IMR-90 (cell line): ENCODE results near the gene FXYD5. TPM values are rescaled to one million over a fixed set of nuclear protein-coding genes. Genes with fewer than 3 reads are reported as not detected.

ENCODE experiments used
- ATAC-seq: fragments of 200-7000 bp; cut with Tn5 transposase; 2 replicates; pipeline ENCODE4 v1.9.1; 2020; ENCODE audit warnings: low read depth, mild to moderate bottlenecking, moderate library complexity
- BruUV-seq: library from RNA; stranded (reverse); fragments of 400-500 nt; replicated peaks from 2 replicates; lab custom pipeline; 2021; lab: Mats Ljungman, UMichigan
- CTCF ChIA-PET: fragments of 300-600 bp; formaldehyde crosslinking; extraction: SDS; loops from one replicate; lab custom pipeline; 2021; ENCODE audit warnings: antibody characterized with exemption; lab: Yijun Ruan, JAX
- POLR2A ChIA-PET: fragments of 300-600 bp; sonication (Branson Sonifier 250); formaldehyde crosslinking; loops from one replicate; lab custom pipeline; 2022; ENCODE audit warnings: antibody characterized with exemption; ENCODE audit not compliant: unreplicated experiment; lab: Charles Lee
- DNase-seq: peaks from one replicate; pipeline ENCODE4 v3.0.0; 2013
- H2AFZ ChIP-seq: replicated peaks from 2 replicates; pipeline ENCODE3; 2013; ENCODE audit warnings: low read length, mild to moderate bottlenecking; ENCODE audit not compliant: poor library complexity
- H2AK5ac ChIP-seq: 2 replicates; pipeline ENCODE4 v1.6.1; 2013; ENCODE audit warnings: low read depth, low read length, inconsistent platforms
- H2AK9ac ChIP-seq: replicated peaks from 2 replicates; pipeline ENCODE3; 2013; ENCODE audit warnings: mild to moderate bottlenecking, low read depth, low read length, moderate library complexity; ENCODE audit not compliant: poor library complexity
- H2BK120ac ChIP-seq: 2 replicates; pipeline ENCODE4 v1.6.1; 2013; ENCODE audit warnings: low read depth, low read length, inconsistent platforms
- H2BK15ac ChIP-seq: 3 replicates; pipeline ENCODE4 v1.6.1; 2013; ENCODE audit warnings: low read depth, low read length, inconsistent platforms
- H2BK20ac ChIP-seq: 2 replicates; pipeline ENCODE4 v1.6.1; 2013; ENCODE audit warnings: low read depth, mild to moderate bottlenecking, inconsistent platforms, low read length, moderate library complexity
- H2BK5ac ChIP-seq: 2 replicates; pipeline ENCODE4 v1.6.1; 2013; ENCODE audit warnings: mild to moderate bottlenecking, low read depth, low read length, inconsistent platforms; ENCODE audit not compliant: poor library complexity, severe bottlenecking
- H3K14ac ChIP-seq: replicated peaks from 2 replicates; pipeline ENCODE4 v1.6.1; 2013; ENCODE audit warnings: low read depth, low read length, inconsistent platforms
- H3K18ac ChIP-seq: 2 replicates; pipeline ENCODE4 v1.6.1; 2013; ENCODE audit warnings: low read depth, low read length, control low read depth
- H3K23ac ChIP-seq: 2 replicates; pipeline ENCODE4 v1.6.1; 2013; ENCODE audit warnings: low read depth, low read length, inconsistent platforms
- H3K27ac ChIP-seq: 2 replicates; pipeline ENCODE4 v1.5.1; 2013; ENCODE audit warnings: mild to moderate bottlenecking, control low read depth, low read length; ENCODE audit not compliant: insufficient read depth
- H3K27me3 ChIP-seq: 2 replicates; pipeline ENCODE4 v1.6.1; 2013; ENCODE audit warnings: low read length; ENCODE audit not compliant: control insufficient read depth, insufficient read depth
- H3K36me3 ChIP-seq: 2 replicates; pipeline ENCODE4 v1.6.1; 2013; ENCODE audit warnings: low read length, mixed read lengths; ENCODE audit not compliant: control insufficient read depth, insufficient read depth
- H3K4ac ChIP-seq: 2 replicates; pipeline ENCODE4 v1.6.1; 2013; ENCODE audit warnings: low read depth, low read length, inconsistent platforms
- H3K4me1 ChIP-seq: 2 replicates; pipeline ENCODE4 v1.6.1; 2013; ENCODE audit warnings: low read length, mixed read lengths; ENCODE audit not compliant: control insufficient read depth, insufficient read depth
- H3K4me2 ChIP-seq: 2 replicates; pipeline ENCODE4 v1.6.1; 2013; ENCODE audit warnings: low read depth, mild to moderate bottlenecking, control low read depth, low read length, moderate library complexity
- H3K4me3 ChIP-seq: 2 replicates; pipeline ENCODE4 v1.5.1; 2013; ENCODE audit warnings: low read depth, mild to moderate bottlenecking, control low read depth, low read length, moderate library complexity; ENCODE audit not compliant: insufficient read depth
- H3K56ac ChIP-seq: 2 replicates; pipeline ENCODE4 v1.6.1; 2013; ENCODE audit warnings: low read length, inconsistent platforms; ENCODE audit not compliant: insufficient read depth; ENCODE audit errors: extremely low read depth
- H3K79me1 ChIP-seq, 2 experiments: 2 replicates each; pipeline ENCODE4 v1.6.1; 2013; ENCODE audit warnings: low read length in 2 of 2, inconsistent platforms in 1 of 2, low read depth in 1 of 2
- H3K9ac ChIP-seq: 2 replicates; pipeline ENCODE4 v1.6.1; 2013; ENCODE audit warnings: low read depth, low read length, control low read depth
- H3K9me1 ChIP-seq: 2 replicates; pipeline ENCODE4 v1.6.1; 2013; ENCODE audit warnings: low read length, inconsistent platforms; ENCODE audit not compliant: insufficient read depth
- H3K9me3 ChIP-seq: 2 replicates; pipeline ENCODE4 v1.6.1; 2013; ENCODE audit warnings: low read length; ENCODE audit not compliant: control insufficient read depth, insufficient read depth
- H4K20me1 ChIP-seq: 2 replicates; pipeline ENCODE4 v1.6.1; 2013; ENCODE audit warnings: low read length, inconsistent platforms; ENCODE audit not compliant: insufficient read depth
- H4K5ac ChIP-seq: 2 replicates; pipeline ENCODE4 v1.6.1; 2013; ENCODE audit warnings: mild to moderate bottlenecking, low read depth, low read length, control low read depth
- H4K8ac ChIP-seq, 2 experiments: 2 replicates each; pipeline ENCODE4 v1.6.1; 2013; ENCODE audit warnings: low read depth in 2 of 2, low read length in 2 of 2, control low read depth in 1 of 2, inconsistent platforms in 1 of 2
- H4K91ac ChIP-seq: 2 replicates; pipeline ENCODE4 v1.6.1; 2013; ENCODE audit warnings: low read depth, low read length, inconsistent platforms; ENCODE audit not compliant: insufficient read depth
- BHLHE40 ChIP-seq: fragments of 150-350 bp; IDR thresholded peaks from 2 replicates; pipeline ENCODE4 v1.6.1; 2016; ENCODE audit warnings: mild to moderate bottlenecking, low read depth, low read length
- CEBPB ChIP-seq: IDR thresholded peaks from 2 replicates; pipeline ENCODE4 v1.6.1; 2012; ENCODE audit warnings: low read depth, low read length, improper control_type of control experiment
- CHD1 ChIP-seq: IDR thresholded peaks from 2 replicates; pipeline ENCODE4 v1.6.1; 2012; ENCODE audit warnings: low read depth, low read length, improper control_type of control experiment
- CTCF ChIP-seq: conservative IDR thresholded peaks from 2 replicates; pipeline ENCODE4 v1.5.1; 2012; ENCODE audit warnings: mild to moderate bottlenecking, low read depth, low read length, improper control_type of control experiment
- ELK1 ChIP-seq: fragments of 150-350 bp; IDR thresholded peaks from 2 replicates; pipeline ENCODE4 v1.6.1; 2016; ENCODE audit warnings: low read depth, mild to moderate bottlenecking, low read length, moderate library complexity, borderline replicate concordance
- FOS ChIP-seq: fragments of 150-350 bp; IDR thresholded peaks from 2 replicates; pipeline ENCODE4 v1.6.1; 2016; ENCODE audit warnings: low read depth, low read length
- MAFK ChIP-seq: IDR thresholded peaks from 2 replicates; pipeline ENCODE4 v1.6.1; 2012; ENCODE audit warnings: low read depth, low read length, improper control_type of control experiment
- MAZ ChIP-seq: IDR thresholded peaks from 2 replicates; pipeline ENCODE4 v1.6.1; 2012; ENCODE audit warnings: low read depth, mild to moderate bottlenecking, low read length, improper control_type of control experiment, moderate library complexity, borderline replicate concordance
- MXI1 ChIP-seq: IDR thresholded peaks from 2 replicates; pipeline ENCODE4 v1.6.1; 2012; ENCODE audit warnings: low read depth, mild to moderate bottlenecking, low read length, moderate library complexity, borderline replicate concordance
- NFE2L2 ChIP-seq: fragments of 150-350 bp; IDR thresholded peaks from 2 replicates; pipeline ENCODE4 v1.6.1; 2016; ENCODE audit warnings: low read depth, mild to moderate bottlenecking, low read length
- POLR2A ChIP-seq: IDR thresholded peaks from 2 replicates; pipeline ENCODE4 v1.6.1; 2012; ENCODE audit warnings: mild to moderate bottlenecking, low read depth, low read length
- RAD21 ChIP-seq: IDR thresholded peaks from 2 replicates; pipeline ENCODE4 v1.6.1; 2012; ENCODE audit warnings: low read length, improper control_type of control experiment
- RCOR1 ChIP-seq: IDR thresholded peaks from 2 replicates; pipeline ENCODE4 v1.6.1; 2012; ENCODE audit warnings: mild to moderate bottlenecking, low read length, improper control_type of control experiment; ENCODE audit not compliant: insufficient replicate concordance
- RFX5 ChIP-seq: IDR thresholded peaks from 2 replicates; pipeline ENCODE4 v1.8.0; 2012; ENCODE audit warnings: low read depth, mild to moderate bottlenecking, low read length, moderate library complexity
- SMC3 ChIP-seq: fragments of 150-350 bp; IDR thresholded peaks from 2 replicates; pipeline ENCODE4 v1.6.1; 2016; ENCODE audit warnings: low read depth, mild to moderate bottlenecking, antibody characterized with exemption, low read length, moderate library complexity
- USF2 ChIP-seq: fragments of 150-350 bp; IDR thresholded peaks from 2 replicates; pipeline ENCODE4 v1.6.1; 2017; ENCODE audit warnings: mild to moderate bottlenecking, antibody characterized with exemption, low read length, low read depth
- WGBS, 2 experiments: methylation state at CpG; one replicate each; pipeline versions ENCODE4 v1.1.5 to v1.1.7; 2013; ENCODE audit warnings: missing lambda C conversion rate in 2 of 2; ENCODE audit not compliant: insufficient read length in 1 of 2; ENCODE audit errors: extremely low coverage in 2 of 2; 5-methylcytosine and 5-hydroxymethylcytosine counted together
- dilution Hi-C: fragments of 300-500 bp; cut with HindIII; formaldehyde crosslinking; loops from one replicate; pipeline ENCODE4 v1.14.3; 2018; ENCODE audit warnings: low sequenced_read_pairs; ENCODE audit not compliant: unreplicated experiment
- in situ Hi-C: fragments of 300-500 bp; cut with MboI; formaldehyde crosslinking; loops from 3 replicates; pipeline ENCODE4 v1.14.3; 2019; ENCODE audit warnings: low sequenced_read_pairs, inconsistent platforms, mixed read lengths
- intact Hi-C: fragments of 100-400 bp; cut with micrococcal nuclease; formaldehyde crosslinking; loops from 2 replicates; pipeline ENCODE4 v1.10.0; 2022
- polyA plus RNA-seq, 3 experiments: library from polyadenylated mRNA; depleted of rRNA; stranded (reverse); fragments of >200 nt; gene quantifications; 2 replicates each; pipeline ENCODE4 v1.2.3, GENCODE V29; 2012; ENCODE audit warnings: low replicate concordance in 1 of 3
- total RNA-seq: library from RNA; depleted of rRNA; stranded (reverse); fragments of >200 nt; gene quantifications from 2 replicates; pipeline ENCODE4 v1.2.3, GENCODE V29; 2012

The FXYD5 gene
- total and polyA plus RNA-seq, 2 of the 4 experiments (the other 2 are of a cell fraction): 53.6 to 245 TPM

GRCh38 chr19:35117116-35117515, 37.4 kb upstream of the FXYD5 start:
- Histone ChIP-seq H2BK5ac (no peak overlapping the region), H4K91ac (no peak overlapping the region), H3K4ac (no peak overlapping the region), H2AFZ (no peak overlapping the region), H3K4me2 (no peak overlapping the region), H3K9me1 (no peaks in the 10 kb centered on the region), H2BK20ac (no peak overlapping the region), H4K5ac (no peak overlapping the region), H3K27me3 (peaks cover 24% of the 10 kb centered on the region), H3K9me3 (no peaks in the 10 kb centered on the region), H3K36me3 (no peaks in the 10 kb centered on the region), H3K56ac (no peak overlapping the region), H2AK5ac (no peak overlapping the region), H3K9ac (no peak overlapping the region), H3K23ac (no peak overlapping the region), H3K79me1 (no peaks in the 10 kb centered on the region), H4K8ac (no peak overlapping the region), H2BK15ac (no peak overlapping the region), H3K4me1 (no peaks in the 10 kb centered on the region), H3K14ac (no peak overlapping the region), H2BK120ac (no peak overlapping the region), H3K18ac (no peak overlapping the region), H3K27ac (no peak overlapping the region), H2AK9ac (no peak overlapping the region), H4K20me1 (no peaks in the 10 kb centered on the region), H3K4me3 (no peak overlapping the region)
- DNase-seq: no peak
- ChIA-PET CTCF (interaction anchor here (1.1 kb wide), 1 partner anchor 27 kb away, joined by 3 read pairs; no protein-coding TSS in a partner anchor), POLR2A (no interaction called here)
- 71% methylated on average over 1 of the region's 8 CpGs; no CpG with 5 or more reads in 1 of the 2 experiments for WGBS, 2 experiments
- intact Hi-C loops (no loop called here), in situ Hi-C loops (no loop called here), dilution Hi-C loops (no loop called here)
- TF ChIP-seq RFX5 (no peak), FOS (no peak), SMC3 (no peak), CTCF (no peak), MXI1 (no peak), RAD21 (no peak), CEBPB (no peak), USF2 (no peak), ELK1 (no peak), MAFK (no peak), MAZ (no peak), BHLHE40 (no peak), NFE2L2 (no peak), RCOR1 (no peak), CHD1 (no peak), POLR2A (no peak)
- ATAC-seq: no peak
- BruUV-seq: no TSS peak
